GM10266 (cell line): ENCODE results near the gene CD79B.

ENCODE experiments used
- DNase-seq: peaks from one replicate; pipeline ENCODE4 v3.0.0; 2012; ENCODE audit errors: extremely low spot score
- CTCF ChIP-seq: IDR thresholded peaks from 2 replicates; pipeline ENCODE4 v1.5.1; 2012; ENCODE audit warnings: mild to moderate bottlenecking, low read depth; ENCODE audit not compliant: control insufficient read depth, insufficient read depth; ENCODE audit errors: missing control alignments

Gene CD79B

GRCh38 chr17:63973247-63973646 is 41.1 kb upstream of the CD79B start:
- DNase-seq: no peak
- no peak for TF ChIP-seq CTCF

- TF ChIP-seq CTCF: no peak
- DNase-seq: no peak
These were observed 40.7 kb upstream of the CD79B start, which contains the start of gene SCN4A for GRCh38 chr17:63972796-63973195. TSS of gene SCN4A (minus strand) at chr17:63972918. CDS start at chr17:63972841, 77 bp downstream.

GRCh38 chr17:63969278-63969677 is 37.1 kb upstream of the CD79B start:
- no peak for TF ChIP-seq CTCF
- no peak for DNase-seq

GRCh38 chr17:63967953-63968352 is 35.8 kb upstream of the CD79B start:
- TF ChIP-seq CTCF: no peak
- no peak for DNase-seq

GRCh38 chr17:63966646-63967264 is 34.6 kb upstream of the CD79B start:
- no peak for TF ChIP-seq CTCF
- peak; percentile 50 for DNase-seq

- TF ChIP-seq CTCF: no peak
- DNase-seq: no peak
These were observed 31.0 kb upstream of the CD79B start for GRCh38 chr17:63963123-63963522.

GRCh38 chr17:63962298-63962744 is 30.2 kb upstream of the CD79B start:
- DNase-seq: no peak
- TF ChIP-seq CTCF: no peak
